Stomach (tissue), 9 donors: Measurements from ENCODE around the gene TOR1B. TPM values are rescaled to one million over a fixed set of nuclear protein-coding genes. Genes with fewer than 3 reads are reported as not detected.
A peak's percentile ranks its signal among the peaks of the same experiment; 100 is the strongest.
"Not testable (repeated sequence)": the region's sequence is repeated elsewhere in the genome, so short reads cannot be mapped to it uniquely, and the experiment has no call there.

Experiments
- DNase-seq, 2 donors: peaks; one replicate each; pipeline versions ENCODE4 v3.0.0 to v3.0.0-alpha.2; 2013 to 2019
- H3K27ac ChIP-seq, 5 donors: fragments of 200-600 bp in 4 of 5; sonication (generic) in 4 of 5; one replicate each; pipeline ENCODE4 v1.5.1; 2013 to 2019; ENCODE audit warnings: mild to moderate bottlenecking in 1 of 5, moderate library complexity in 1 of 5
- H3K27me3 ChIP-seq, 3 donors: fragments of 200-600 bp; sonication (generic); one replicate each; pipeline ENCODE4 v1.5.1; 2017 to 2019; ENCODE audit warnings: mixed run types in 1 of 3
- H3K36me3 ChIP-seq, 4 donors: fragments of 200-600 bp; sonication (generic); 1 replicate in 3 of 4; 2 replicates in 1 of 4; pipeline ENCODE4 v1.5.1; 2016 to 2019
- H3K4me1 ChIP-seq, 4 donors: fragments of 200-600 bp; sonication (generic); one replicate each; pipeline ENCODE4 v1.5.1; 2016 to 2019
- H3K4me3 ChIP-seq, 4 donors: fragments of 200-600 bp; sonication (generic) in 3 of 4; one replicate each; pipeline ENCODE4 v1.5.1; 2016 to 2019; ENCODE audit warnings: mild to moderate bottlenecking in 1 of 4
- H3K9me3 ChIP-seq, 4 donors: fragments of 200-600 bp; sonication (generic); one replicate each; pipeline ENCODE4 v1.5.1; 2016 to 2019
- EP300 ChIP-seq: sonication (generic); formaldehyde crosslinking; IDR thresholded peaks from one replicate; pipeline ENCODE4 v1.6.1; 2017; ENCODE audit warnings: antibody characterized with exemption
- POLR2A ChIP-seq, 4 donors: fragments of 450-650 bp; IDR thresholded peaks; one replicate each; pipeline ENCODE4 v1.6.1; 2016; ENCODE audit warnings: antibody characterized with exemption in 4 of 4, control low read depth in 2 of 4, mild to moderate bottlenecking in 1 of 4, moderate library complexity in 1 of 4
- POLR2AphosphoS5 ChIP-seq, 3 donors: sonication (generic); formaldehyde crosslinking; IDR thresholded peaks; one replicate each; pipeline ENCODE4 v1.6.1; 2016; ENCODE audit warnings: antibody characterized with exemption in 3 of 3
- WGBS, 5 donors: extraction: QIAGEN DNeasy Blood & Tissue Kit in 3 of 5; methylation state at CpG; one replicate each; pipeline versions ENCODE4 v1.1.5 to v1.1.7; 2013 to 2018; 5-methylcytosine and 5-hydroxymethylcytosine counted together
- intact Hi-C: fragments of 100-400 bp; cut with DNase I; formaldehyde crosslinking; loops from one replicate; pipeline ENCODE4 v1.15.1; 2023; ENCODE audit warnings: low total_unique reads
- polyA plus RNA-seq, 3 donors: library from polyadenylated mRNA; stranded (reverse); fragments of 200-250 nt; gene quantifications; one replicate each; pipeline ENCODE4 v1.2.3, GENCODE V29; 2013
- total RNA-seq, 5 donors: library from RNA; depleted of rRNA; stranded (reverse); fragments of >200 nt; gene quantifications; one replicate each; pipeline versions ENCODE4 v1.1.0 to v1.2.3, GENCODE V29; 2014 to 2016
- TF ChIP-seq, protein P1 (sequence below), 7 experiments: fragments of 450-650 bp in 4 of 7; fragments of 200-600 bp in 3 of 7; sonication (generic) in 3 of 7; IDR thresholded peaks; one replicate each; pipeline ENCODE4 v1.5.1; 2016 to 2019; ENCODE audit warnings: antibody characterized with exemption in 7 of 7, control low read depth in 2 of 7, mild to moderate bottlenecking in 1 of 7
- donor health status: healthy with polysubstance abuse.
- donor health status: Bipolar disorder and iron deficiency.
- donor health status: healthy.

Gene TOR1B
- total and polyA plus RNA-seq, 8 donors, result 4.7 to 151 (median 17.8) TPM

DNA sequence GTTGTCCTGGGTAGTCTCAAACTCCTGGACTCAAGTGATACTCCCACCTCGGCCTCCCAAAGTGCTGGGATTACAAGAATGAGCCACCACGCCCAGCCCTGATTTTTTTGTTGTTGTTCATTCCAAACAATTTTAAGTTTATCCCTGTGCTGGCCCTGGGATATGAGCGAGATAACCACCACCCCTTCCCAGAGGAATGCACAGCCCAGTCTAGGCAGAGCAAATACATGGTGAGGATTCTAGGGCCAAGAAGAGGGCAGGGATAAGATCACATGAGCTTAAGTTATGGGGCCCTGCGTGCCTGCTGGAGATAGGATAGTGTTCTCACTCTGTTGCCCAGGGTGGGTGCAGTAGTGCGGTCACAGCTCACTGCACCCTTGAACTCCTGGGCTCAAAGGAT is 21.0 kb upstream of the TOR1B start:
- Histone ChIP-seq H3K9me3 (no peaks in the 10 kb centered on the region), H3K4me3 (no peak overlapping the region), H3K27me3 (peaks cover 0 to 9% (median 5%) of the 10 kb centered on the region in 3 donors), H3K4me1 (peaks cover 6 to 20% (median 11%) of the 10 kb centered on the region in 4 donors), H3K36me3 (no peaks in the 10 kb centered on the region), H3K27ac (no peak overlapping the region)
- 56 to 71% (median 61%) methylated on average over 5 of the region's 5 CpGs for WGBS, 5 donors
- intact Hi-C loops, result loop anchor here (5.0 to 10.0 kb wide), 2 partner anchors 135 to 647 kb away; no protein-coding TSS in a partner anchor
- DNase-seq, result no peak
- TF ChIP-seq POLR2AphosphoS5 (IDR thresholded peaks at IDR 0.05), result no peak
- TF ChIP-seq, protein P1, sequence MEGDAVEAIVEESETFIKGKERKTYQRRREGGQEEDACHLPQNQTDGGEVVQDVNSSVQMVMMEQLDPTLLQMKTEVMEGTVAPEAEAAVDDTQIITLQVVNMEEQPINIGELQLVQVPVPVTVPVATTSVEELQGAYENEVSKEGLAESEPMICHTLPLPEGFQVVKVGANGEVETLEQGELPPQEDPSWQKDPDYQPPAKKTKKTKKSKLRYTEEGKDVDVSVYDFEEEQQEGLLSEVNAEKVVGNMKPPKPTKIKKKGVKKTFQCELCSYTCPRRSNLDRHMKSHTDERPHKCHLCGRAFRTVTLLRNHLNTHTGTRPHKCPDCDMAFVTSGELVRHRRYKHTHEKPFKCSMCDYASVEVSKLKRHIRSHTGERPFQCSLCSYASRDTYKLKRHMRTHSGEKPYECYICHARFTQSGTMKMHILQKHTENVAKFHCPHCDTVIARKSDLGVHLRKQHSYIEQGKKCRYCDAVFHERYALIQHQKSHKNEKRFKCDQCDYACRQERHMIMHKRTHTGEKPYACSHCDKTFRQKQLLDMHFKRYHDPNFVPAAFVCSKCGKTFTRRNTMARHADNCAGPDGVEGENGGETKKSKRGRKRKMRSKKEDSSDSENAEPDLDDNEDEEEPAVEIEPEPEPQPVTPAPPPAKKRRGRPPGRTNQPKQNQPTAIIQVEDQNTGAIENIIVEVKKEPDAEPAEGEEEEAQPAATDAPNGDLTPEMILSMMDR (IDR thresholded peaks at IDR 0.05), result no peak
- no peak for TF ChIP-seq EP300
- no peak for TF ChIP-seq POLR2A (IDR thresholded peaks at IDR 0.05)

DNA sequence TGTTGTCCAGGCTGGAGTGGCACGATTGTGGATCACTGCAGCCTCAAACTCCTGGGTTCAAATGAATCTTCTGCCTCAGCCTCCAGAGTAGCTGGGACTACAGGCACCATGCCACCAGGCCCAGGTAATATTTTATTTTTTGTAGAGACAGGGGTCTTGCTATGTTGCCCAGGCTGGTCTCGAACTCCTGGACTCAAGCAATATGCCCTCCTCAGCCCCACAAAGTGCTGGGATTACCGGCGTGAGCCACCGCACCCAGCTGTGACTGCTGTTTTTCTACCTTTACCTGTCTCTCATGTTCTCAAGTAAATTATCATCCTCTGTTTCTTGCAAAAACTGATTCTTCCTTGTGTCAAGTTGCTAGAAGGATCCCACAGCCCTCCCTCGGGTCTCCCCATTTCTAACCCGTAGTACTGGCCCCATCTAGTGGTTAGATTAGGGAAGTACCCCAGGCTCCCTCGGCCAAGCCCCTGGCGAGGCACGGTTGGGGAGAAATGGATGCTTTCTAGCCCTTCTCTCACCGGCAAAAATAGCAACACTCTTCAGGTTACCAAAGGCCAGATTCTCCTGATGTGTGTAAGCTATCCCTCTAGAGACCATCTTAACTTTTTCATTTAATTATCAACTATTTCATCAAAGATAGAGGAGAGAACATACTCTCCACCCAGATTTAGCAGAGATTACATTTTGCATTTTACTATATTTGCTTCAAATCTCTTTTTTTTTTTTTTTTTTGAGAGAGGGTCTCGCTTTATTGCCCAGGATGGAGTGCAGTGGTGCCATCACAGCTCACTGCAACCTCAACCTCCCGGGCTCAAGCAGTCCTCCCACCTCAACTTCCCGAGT is 19.2 kb upstream of the TOR1B start:
- no peak overlapping the region for H3K4me3 ChIP-seq
- H3K27ac ChIP-seq, result no peak overlapping the region
- H3K4me1 ChIP-seq, result peaks cover 0 to 7% (median 2%) of the 10 kb centered on the region in 4 donors
- no peaks in the 10 kb centered on the region for H3K9me3 ChIP-seq
- 30 to 36% (median 34%) methylated on average over 14 of the region's 14 CpGs for WGBS, 5 donors
- DNase-seq, result peak; percentile 73 to 87
- intact Hi-C loops, result loop anchor here (5.0 to 10.0 kb wide), 2 partner anchors 136 to 649 kb away; no protein-coding TSS in a partner anchor
- H3K36me3 ChIP-seq, result no peaks in the 10 kb centered on the region
- TF ChIP-seq, protein P1 (IDR thresholded peaks at IDR 0.05), result peak in 5 of 7 experiments; percentile 85 to 95 (median 90)
- TF ChIP-seq POLR2AphosphoS5 (IDR thresholded peaks at IDR 0.05) (peak in 1 of 3 donors; percentile 48), POLR2A (IDR thresholded peaks at IDR 0.05) (no peak), EP300 (no peak)
- peaks cover 0 to 19% (median 11%) of the 10 kb centered on the region in 3 donors for H3K27me3 ChIP-seq

DNA sequence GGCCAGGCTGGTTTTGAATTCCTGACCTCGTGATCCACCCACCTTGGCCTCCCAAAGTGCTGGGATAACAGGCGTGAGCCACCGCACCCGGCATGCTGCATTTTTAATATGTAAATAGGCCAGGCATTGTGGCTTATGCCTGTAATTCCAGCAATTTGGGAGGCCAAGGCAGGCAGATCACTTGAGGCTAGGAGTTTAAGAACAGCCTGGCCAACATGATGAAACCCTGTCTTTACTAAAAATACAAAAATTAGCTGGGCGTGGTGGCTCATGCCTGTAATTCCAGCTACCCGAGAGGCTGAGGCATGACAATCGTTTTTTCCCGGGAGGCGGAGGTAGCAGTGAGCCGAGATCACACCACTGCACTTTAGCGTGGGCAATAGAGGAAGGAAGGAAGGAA is 18.0 kb upstream of the TOR1B start:
- H3K27me3 ChIP-seq, result peaks cover 0 to 23% (median 11%) of the 10 kb centered on the region in 3 donors
- H3K9me3 ChIP-seq, H3K36me3 ChIP-seq, H3K4me3 ChIP-seq, H3K4me1 ChIP-seq, H3K27ac ChIP-seq, DNase-seq: not testable (repeated sequence)
- intact Hi-C loops, result loop anchor here (5.0 to 10.0 kb wide), 3 partner anchors 48 to 650 kb away; no protein-coding TSS in a partner anchor
- WGBS, 5 donors, result 70 to 76% (median 74%) methylated on average over 11 of the region's 11 CpGs

DNA sequence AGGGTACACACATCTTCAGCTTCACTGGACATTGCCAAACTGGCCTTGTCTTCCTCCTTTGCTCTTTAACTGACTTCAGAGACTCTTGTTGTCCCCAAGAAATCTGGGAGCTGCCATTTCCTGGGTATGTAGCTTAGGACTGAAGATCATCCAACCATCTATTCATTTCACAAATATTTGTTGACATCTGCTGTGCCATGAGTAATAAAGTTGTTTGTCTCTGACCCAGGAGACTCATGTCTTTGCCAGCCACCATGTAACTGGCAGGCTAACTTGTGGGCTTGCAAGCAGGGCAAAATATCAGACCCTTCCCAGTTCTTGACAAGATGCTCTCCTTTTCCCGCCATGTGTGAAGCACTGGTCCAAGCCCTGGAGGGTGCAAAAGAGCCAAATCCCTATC is 17.1 kb upstream of the TOR1B start:
- H3K4me3 ChIP-seq, result no peak overlapping the region
- WGBS, 5 donors, result 79 to 91% (median 88%) methylated on average over 1 of the region's 1 CpG
- no peak overlapping the region for H3K27ac ChIP-seq
- no peak for DNase-seq
- TF ChIP-seq POLR2A (IDR thresholded peaks at IDR 0.05), result no peak
- no peak for TF ChIP-seq POLR2AphosphoS5 (IDR thresholded peaks at IDR 0.05)
- TF ChIP-seq, protein P1 (IDR thresholded peaks at IDR 0.05), result no peak
- TF ChIP-seq EP300, result no peak
- intact Hi-C loops, result loop anchor here (5.0 to 10.0 kb wide), 2 partner anchors 49 to 651 kb away; no protein-coding TSS in a partner anchor
- H3K27me3 ChIP-seq, result peaks cover 0 to 23% (median 11%) of the 10 kb centered on the region in 3 donors
- peaks cover 0 to 14% (median 6%) of the 10 kb centered on the region in 4 donors for H3K4me1 ChIP-seq
- no peaks in the 10 kb centered on the region for H3K9me3 ChIP-seq
- no peaks in the 10 kb centered on the region for H3K36me3 ChIP-seq
